PFSK-1 (cell line): ENCODE data around the gene ECT2L.

ENCODE experiments used
- POLR2AphosphoS5 ChIP-seq: IDR thresholded peaks from 2 replicates; pipeline ENCODE4 v1.6.1; 2012; ENCODE audit warnings: low read depth, mild to moderate bottlenecking, control low read depth, low read length, moderate library complexity
- REST ChIP-seq, 2 experiments: IDR thresholded peaks; 2 replicates each; pipeline versions ENCODE4 v1.6.1 to v1.8.0; 2011 to 2012; ENCODE audit warnings: low read depth in 2 of 2, low read length in 2 of 2, control low read depth in 1 of 2, inconsistent platforms in 1 of 2, mild to moderate bottlenecking in 1 of 2, moderate library complexity in 1 of 2; ENCODE audit not compliant: insufficient read depth in 1 of 2

- TF ChIP-seq POLR2AphosphoS5 (no peak), REST (IDR thresholded peaks at IDR 0.05; ENCODE audit: insufficient read depth in 1 of 2, low read depth in 2 of 2, low read length in 2 of 2) (no peak)
These were observed at the start of gene ECT2L for GRCh38 chr6:138795809-138796603.
